ENCODE measurements around the gene KIAA0513.

The KIAA0513 gene

DNA sequence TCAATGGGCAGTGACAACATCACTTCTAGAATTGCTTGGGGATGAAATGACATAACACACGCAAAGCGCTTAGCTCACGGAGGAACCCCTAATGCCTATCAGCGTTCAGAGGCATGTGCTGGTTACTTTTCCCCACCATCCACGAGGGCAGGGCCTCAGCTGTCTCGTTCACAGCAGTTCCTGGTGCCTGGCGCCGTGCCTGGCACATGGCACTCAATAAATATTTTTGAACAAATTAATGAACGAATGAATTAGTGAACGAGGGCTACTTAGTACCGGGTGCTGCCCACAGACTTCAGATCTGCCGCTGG, 98.8 kb downstream of the KIAA0513 start:
- FAIRE-seq (no peak), DNase-seq (ENCODE audit: insufficient read length, low spot score) (no peak)
- no peak for TF ChIP-seq POU2F2 (IDR thresholded peaks at IDR 0.05; ENCODE audit: low read depth, low read length)

DNA sequence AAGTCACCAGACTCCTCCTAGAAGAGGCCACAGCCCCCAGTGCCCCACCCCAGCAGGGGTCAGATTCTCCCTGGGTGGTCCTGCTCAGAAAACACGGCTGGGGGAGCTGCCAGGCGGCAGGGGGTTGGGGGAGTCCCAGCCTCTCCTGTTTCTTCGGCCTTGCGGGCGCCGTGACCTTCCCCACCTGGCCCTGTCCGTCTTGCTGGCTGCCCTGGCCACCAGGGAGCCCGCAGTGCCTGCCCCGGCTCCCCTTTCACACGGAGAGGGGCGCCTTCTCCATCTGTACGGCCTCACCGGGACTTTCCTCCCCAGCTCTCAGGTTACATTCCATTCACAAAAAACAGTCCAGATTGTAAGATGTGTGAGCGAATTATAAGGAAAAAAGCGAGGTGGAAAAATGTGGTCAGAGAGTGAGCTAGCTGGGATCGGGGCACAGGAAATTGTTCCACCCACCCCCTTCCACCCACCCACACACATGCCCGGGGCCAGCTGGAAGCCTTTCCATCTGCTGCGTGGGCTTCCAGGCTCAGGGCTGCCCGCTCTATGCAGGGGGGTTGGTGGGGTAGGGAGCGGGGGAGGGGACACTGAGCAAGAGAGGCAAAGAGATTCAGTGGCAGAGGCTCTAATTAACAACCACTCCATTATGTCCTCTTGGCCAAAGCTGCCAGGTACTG, 99.2 kb downstream of the KIAA0513 start:
- no peak for DNase-seq (ENCODE audit: insufficient read length, low spot score)
- no peak for FAIRE-seq
- TF ChIP-seq POLR2AphosphoS5 (IDR thresholded peaks at IDR 0.05; ENCODE audit: low read depth, low read length), result no peak
- TF ChIP-seq POLR2A (IDR thresholded peaks at IDR 0.05; ENCODE audit: low read depth, low read length), result no peak
- TF ChIP-seq TAF1 (IDR thresholded peaks at IDR 0.05; ENCODE audit: low read depth, low read length), result no peak

DNA sequence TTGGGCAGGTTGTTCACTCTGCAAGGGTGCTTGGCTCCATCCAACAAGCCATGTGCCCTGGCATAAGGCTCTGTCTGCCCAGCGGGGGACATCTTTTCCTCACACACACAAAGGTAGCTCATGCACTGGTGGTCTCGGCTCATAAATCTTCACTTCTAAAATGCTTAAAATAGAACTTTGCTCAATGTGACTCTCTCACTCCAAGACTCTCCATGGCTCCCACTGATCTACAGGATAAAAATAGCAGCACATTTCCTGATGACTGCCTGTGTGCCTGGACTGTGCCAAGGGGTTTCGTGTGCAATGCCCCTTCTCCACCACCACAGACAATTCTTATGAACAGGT, 99.8 kb downstream of the KIAA0513 start:
- DNase-seq (ENCODE audit: insufficient read length, low spot score) (no peak), FAIRE-seq (no peak)
- TF ChIP-seq POLR2AphosphoS5 (IDR thresholded peaks at IDR 0.05; ENCODE audit: low read depth, low read length), result no peak
- no peak for TF ChIP-seq POU2F2 (IDR thresholded peaks at IDR 0.05; ENCODE audit: low read depth, low read length)
- no peak for TF ChIP-seq TAF1 (IDR thresholded peaks at IDR 0.05; ENCODE audit: low read depth, low read length)
- no peak for TF ChIP-seq SPI1 (IDR thresholded peaks at IDR 0.05; ENCODE audit: low read depth, low read length)
- TF ChIP-seq POLR2A (IDR thresholded peaks at IDR 0.05; ENCODE audit: low read depth, low read length), result no peak
- no peak for TF ChIP-seq PAX5 (IDR thresholded peaks at IDR 0.05; ENCODE audit: insufficient read depth, low read length, severe bottlenecking)

DNA sequence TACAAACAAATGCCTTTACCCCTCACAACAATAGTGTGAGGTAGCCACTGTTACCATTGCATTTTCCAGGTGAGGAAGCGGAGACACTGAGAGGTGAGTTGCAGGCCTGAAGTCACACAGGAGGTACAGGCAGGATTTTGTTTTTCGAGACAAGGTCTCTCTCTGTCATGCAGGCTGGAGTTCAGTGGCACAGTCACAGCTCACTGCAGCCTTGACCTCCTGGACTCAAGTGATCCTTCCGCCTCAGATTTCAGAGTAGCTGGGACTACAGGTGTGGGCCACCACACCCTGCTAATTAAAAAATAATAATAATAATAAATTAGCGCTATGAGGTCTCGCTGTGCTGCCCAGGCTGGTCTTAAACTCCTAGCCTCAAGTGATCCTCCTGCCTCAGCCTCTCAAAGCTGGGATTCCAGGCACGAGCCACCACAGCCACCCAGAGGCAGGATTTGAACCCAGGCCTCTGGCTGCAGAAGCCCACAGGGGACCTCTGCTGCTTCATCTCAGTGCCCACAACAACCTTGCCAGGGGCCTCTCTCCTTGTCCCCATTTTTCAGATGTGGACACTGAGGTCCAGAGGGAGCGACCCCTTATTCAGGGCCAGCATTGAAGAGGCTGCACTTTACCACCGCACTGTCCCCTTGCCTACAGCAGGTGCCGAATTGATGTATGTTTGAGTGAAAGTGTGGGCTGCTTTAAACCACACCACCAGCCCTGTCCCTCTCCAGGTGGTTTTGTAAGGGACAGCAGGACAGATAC, 100.7 kb downstream of the KIAA0513 start:
- DNase-seq (ENCODE audit: insufficient read length, low spot score), result no peak
- TF ChIP-seq POLR2AphosphoS5 (IDR thresholded peaks at IDR 0.05; ENCODE audit: low read depth, low read length) (no peak), POLR2A (IDR thresholded peaks at IDR 0.05; ENCODE audit: low read depth, low read length) (no peak), PAX5 (IDR thresholded peaks at IDR 0.05; ENCODE audit: insufficient read depth, low read length, severe bottlenecking) (no peak), SPI1 (IDR thresholded peaks at IDR 0.05; ENCODE audit: low read depth, low read length) (no peak), POU2F2 (IDR thresholded peaks at IDR 0.05; ENCODE audit: low read depth, low read length) (no peak), TAF1 (IDR thresholded peaks at IDR 0.05; ENCODE audit: low read depth, low read length) (no peak)
- FAIRE-seq, result no peak

DNA sequence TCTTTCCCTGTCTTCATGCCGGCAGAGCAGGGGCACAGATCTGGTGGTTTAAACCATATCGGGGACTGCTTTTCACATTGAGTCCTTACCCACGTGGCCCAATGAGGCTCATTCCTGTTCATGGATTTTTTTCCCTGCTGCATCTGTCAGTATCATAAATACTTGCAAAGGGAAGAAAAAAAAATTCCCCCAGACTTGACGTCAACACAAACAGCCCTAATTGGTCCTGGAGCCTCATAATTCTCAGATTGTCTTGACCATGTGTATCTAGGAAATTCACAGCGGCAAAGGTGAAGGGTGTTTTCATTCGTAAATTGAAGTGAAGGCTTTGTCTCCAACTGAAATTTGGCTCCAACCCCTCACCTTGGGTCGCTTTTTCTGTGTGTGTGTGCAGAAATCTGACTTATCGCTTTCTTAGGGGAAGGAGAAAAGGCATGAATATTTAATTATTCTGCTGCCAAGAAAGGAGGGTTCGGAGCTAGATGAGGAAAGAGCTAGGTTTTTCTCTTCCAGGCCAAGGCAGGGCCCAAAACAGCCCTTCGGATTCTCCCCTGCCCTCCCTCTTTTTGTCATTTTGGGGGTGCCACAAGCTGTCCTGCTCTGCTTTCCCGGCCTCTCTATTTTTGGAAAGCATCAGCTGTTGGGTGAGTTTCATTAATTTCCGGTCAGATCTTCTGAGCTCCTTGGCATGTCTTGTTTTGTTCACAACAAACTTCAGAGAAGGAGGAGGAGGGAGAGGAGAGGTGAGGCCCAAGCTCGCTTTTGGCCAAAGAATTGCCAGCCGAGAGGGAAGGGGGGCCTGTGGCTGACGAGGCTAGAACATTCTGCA, 102.5 kb downstream of the KIAA0513 start:
- FAIRE-seq, result no peak
- TF ChIP-seq POLR2AphosphoS5 (IDR thresholded peaks at IDR 0.05; ENCODE audit: low read depth, low read length) (no peak), SPI1 (IDR thresholded peaks at IDR 0.05; ENCODE audit: low read depth, low read length) (no peak), POU2F2 (IDR thresholded peaks at IDR 0.05; ENCODE audit: low read depth, low read length) (no peak), POLR2A (IDR thresholded peaks at IDR 0.05; ENCODE audit: low read depth, low read length) (no peak), TAF1 (IDR thresholded peaks at IDR 0.05; ENCODE audit: low read depth, low read length) (no peak), PAX5 (IDR thresholded peaks at IDR 0.05; ENCODE audit: insufficient read depth, low read length, severe bottlenecking) (no peak)
- DNase-seq (ENCODE audit: insufficient read length, low spot score), result no peak

DNA sequence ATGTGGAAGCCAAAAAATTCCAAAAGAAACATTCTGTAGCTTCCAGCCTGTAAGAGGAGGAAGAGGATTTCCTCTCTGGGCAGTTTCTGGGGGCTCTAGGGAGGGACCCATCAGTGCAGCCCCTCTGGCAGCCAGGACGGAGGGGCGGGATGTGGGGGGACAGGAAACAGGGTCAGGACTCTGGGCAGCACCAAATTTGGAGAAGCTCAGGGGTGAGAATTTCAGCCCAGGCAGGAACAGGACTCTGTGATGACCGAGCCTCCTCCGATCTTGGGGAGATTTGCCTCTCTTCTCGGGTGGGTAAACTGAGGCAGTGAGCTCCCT, 103.1 kb downstream of the KIAA0513 start:
- FAIRE-seq, result no peak
- TF ChIP-seq POLR2AphosphoS5 (IDR thresholded peaks at IDR 0.05; ENCODE audit: low read depth, low read length), result no peak
- TF ChIP-seq PAX5 (IDR thresholded peaks at IDR 0.05; ENCODE audit: insufficient read depth, low read length, severe bottlenecking), result no peak
- no peak for TF ChIP-seq TAF1 (IDR thresholded peaks at IDR 0.05; ENCODE audit: low read depth, low read length)
- TF ChIP-seq POLR2A (IDR thresholded peaks at IDR 0.05; ENCODE audit: low read depth, low read length), result no peak
- TF ChIP-seq SPI1 (IDR thresholded peaks at IDR 0.05; ENCODE audit: low read depth, low read length), result no peak
- no peak for TF ChIP-seq POU2F2 (IDR thresholded peaks at IDR 0.05; ENCODE audit: low read depth, low read length)
- DNase-seq (ENCODE audit: insufficient read length, low spot score), result no peak

DNA sequence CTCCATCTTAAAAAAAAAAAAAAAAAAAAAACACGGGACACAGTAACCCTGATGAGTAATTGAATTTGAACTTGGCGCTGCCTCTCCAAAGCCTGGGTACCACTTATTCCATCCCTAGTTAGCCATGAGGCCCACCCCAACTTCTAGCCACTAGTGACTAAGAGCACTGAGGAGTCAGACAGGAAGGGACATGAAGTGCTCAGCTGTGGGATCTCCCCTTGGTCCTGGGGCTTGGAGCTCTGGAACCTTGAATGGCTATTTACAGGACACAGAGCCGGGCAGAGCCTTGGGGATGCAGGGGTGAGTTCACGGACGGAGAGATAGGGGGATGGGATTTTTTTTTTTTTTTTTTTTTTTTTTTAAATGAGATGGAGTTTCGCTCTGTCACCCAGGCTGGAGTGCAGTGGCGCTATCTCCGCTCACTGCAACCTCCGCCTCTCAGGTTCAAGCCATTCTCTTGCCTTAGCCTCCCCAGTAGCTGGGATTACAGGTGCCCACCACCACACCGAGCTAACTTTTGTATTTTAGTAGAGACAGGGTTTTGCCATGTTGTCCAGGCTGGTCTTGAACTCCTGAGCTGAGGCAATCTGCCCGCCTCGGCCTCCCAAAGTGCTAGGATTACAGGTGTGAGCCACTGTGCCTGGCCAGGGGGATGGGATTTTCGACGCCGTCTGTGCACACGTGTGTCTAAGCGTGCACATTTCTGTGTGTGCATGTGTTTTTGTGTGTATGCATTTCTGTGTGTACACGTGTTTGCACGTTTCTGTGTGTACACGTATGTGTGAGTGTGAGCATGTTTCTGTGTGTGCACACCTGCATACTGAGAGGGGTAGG, 105.1 kb downstream of the KIAA0513 start:
- TF ChIP-seq POU2F2 (IDR thresholded peaks at IDR 0.05; ENCODE audit: low read depth, low read length) (no peak), PAX5 (IDR thresholded peaks at IDR 0.05; ENCODE audit: insufficient read depth, low read length, severe bottlenecking) (no peak), SPI1 (IDR thresholded peaks at IDR 0.05; ENCODE audit: low read depth, low read length) (no peak), POLR2AphosphoS5 (IDR thresholded peaks at IDR 0.05; ENCODE audit: low read depth, low read length) (no peak), POLR2A (IDR thresholded peaks at IDR 0.05; ENCODE audit: low read depth, low read length) (no peak), TAF1 (IDR thresholded peaks at IDR 0.05; ENCODE audit: low read depth, low read length) (no peak)
- no peak for DNase-seq (ENCODE audit: insufficient read length, low spot score)
- FAIRE-seq, result no peak

DNA sequence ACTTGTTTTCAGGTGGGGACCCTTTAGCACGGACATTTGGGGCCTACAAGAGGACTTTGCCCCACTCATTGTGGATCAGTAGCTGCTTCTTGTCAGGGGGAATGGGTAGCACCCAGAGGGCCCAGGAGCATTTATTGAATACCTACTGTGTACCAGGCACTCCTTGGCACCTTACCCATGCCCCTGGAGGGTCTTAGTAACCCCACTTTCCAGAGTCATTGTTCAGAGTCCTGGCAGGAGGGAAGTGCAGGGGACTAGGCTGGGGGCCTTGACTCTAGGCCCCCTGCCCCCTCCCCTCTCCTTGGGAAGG, 105.7 kb downstream of the KIAA0513 start:
- DNase-seq (ENCODE audit: insufficient read length, low spot score), result no peak
- no peak for TF ChIP-seq PAX5 (IDR thresholded peaks at IDR 0.05; ENCODE audit: insufficient read depth, low read length, severe bottlenecking)
- no peak for TF ChIP-seq POLR2AphosphoS5 (IDR thresholded peaks at IDR 0.05; ENCODE audit: low read depth, low read length)
- TF ChIP-seq POLR2A (IDR thresholded peaks at IDR 0.05; ENCODE audit: low read depth, low read length), result no peak
- no peak for TF ChIP-seq SPI1 (IDR thresholded peaks at IDR 0.05; ENCODE audit: low read depth, low read length)
- TF ChIP-seq POU2F2 (IDR thresholded peaks at IDR 0.05; ENCODE audit: low read depth, low read length), result no peak
- TF ChIP-seq TAF1 (IDR thresholded peaks at IDR 0.05; ENCODE audit: low read depth, low read length), result no peak
- FAIRE-seq, result no peak

DNA sequence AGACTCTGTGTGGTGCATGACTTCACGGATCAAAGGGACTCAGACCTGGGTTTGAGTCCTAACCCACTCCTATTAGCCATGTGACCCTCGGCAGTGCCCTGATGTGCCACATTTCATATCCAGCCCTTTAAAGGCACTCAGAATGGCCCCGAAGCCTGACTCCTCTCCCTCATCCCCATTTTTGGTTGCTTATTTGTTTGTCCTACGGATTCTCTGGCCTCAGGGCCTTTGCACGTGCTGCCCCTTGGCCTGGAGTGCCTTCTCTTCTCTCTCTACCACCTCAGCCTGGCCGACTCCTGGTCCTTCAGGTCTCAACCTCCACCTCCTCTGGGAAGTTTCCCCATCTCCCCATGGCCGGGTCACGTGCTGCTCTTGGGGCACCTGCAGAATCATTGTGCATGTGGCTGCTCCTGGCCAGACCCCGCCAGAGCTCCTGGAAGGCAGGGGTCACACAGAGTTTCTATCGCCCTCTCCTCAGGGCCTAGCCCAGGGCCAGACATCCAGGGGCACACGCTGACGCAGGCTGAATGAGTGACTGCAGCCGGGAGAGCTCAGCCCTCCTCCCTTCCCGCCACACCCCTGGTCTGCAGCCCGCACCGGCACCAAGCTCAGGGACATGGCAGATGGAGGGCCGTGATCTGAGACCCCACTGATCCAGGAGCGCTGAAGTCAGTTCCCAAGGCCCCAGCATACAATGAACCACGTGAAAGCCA, 106.6 kb downstream of the KIAA0513 start:
- FAIRE-seq (no peak), DNase-seq (ENCODE audit: insufficient read length, low spot score) (no peak)
- no peak for TF ChIP-seq POLR2A (IDR thresholded peaks at IDR 0.05; ENCODE audit: low read depth, low read length)
- TF ChIP-seq PAX5 (IDR thresholded peaks at IDR 0.05; ENCODE audit: insufficient read depth, low read length, severe bottlenecking), result no peak
- no peak for TF ChIP-seq POU2F2 (IDR thresholded peaks at IDR 0.05; ENCODE audit: low read depth, low read length)
- no peak for TF ChIP-seq TAF1 (IDR thresholded peaks at IDR 0.05; ENCODE audit: low read depth, low read length)
- TF ChIP-seq POLR2AphosphoS5 (IDR thresholded peaks at IDR 0.05; ENCODE audit: low read depth, low read length), result no peak
- no peak for TF ChIP-seq SPI1 (IDR thresholded peaks at IDR 0.05; ENCODE audit: low read depth, low read length)
